ENCODE data around the gene PIWIL4. TPM values are rescaled to one million over a fixed set of nuclear protein-coding genes. Genes with fewer than 3 reads are reported as not detected.

Gene PIWIL4
- total RNA-seq: 0.65 and 0.79 TPM in 2 replicates

GRCh38 chr11:94567181-94567670 lies at the start of gene PIWIL4:
Gene PIWIL4 (plus strand): TSS chr11:94567368. CDS start chr11:94567519, 151 bp downstream.
- no peak for DNase-seq (ENCODE audit: low read depth in 2 of 2)

- DNase-seq (ENCODE audit: low read depth in 2 of 2): no peak
Measured at GRCh38 chr11:94518300-94518699, 48.9 kb upstream of the PIWIL4 start.

GRCh38 chr11:94519478-94520084 lies 47.6 kb upstream of the PIWIL4 start:
- DNase-seq (ENCODE audit: low read depth in 2 of 2): peak; percentile 39 to 48

- DNase-seq (ENCODE audit: low read depth in 2 of 2): peak; percentile 7 to 30
Measured at GRCh38 chr11:94521684-94522083, 45.5 kb upstream of the PIWIL4 start.

- DNase-seq (ENCODE audit: low read depth in 2 of 2): no peak
Measured at GRCh38 chr11:94524341-94524740, 42.8 kb upstream of the PIWIL4 start.

- peak in 1 of 2 donors; percentile 74 for DNase-seq (ENCODE audit: low read depth in 2 of 2)
Measured at GRCh38 chr11:94525546-94526324, 41.4 kb upstream of the PIWIL4 start.

GRCh38 chr11:94526645-94527438 lies 40.3 kb upstream of the PIWIL4 start:
- DNase-seq (ENCODE audit: low read depth in 2 of 2): no peak

- DNase-seq (ENCODE audit: low read depth in 2 of 2): no peak
Measured at GRCh38 chr11:94528551-94528950, 38.6 kb upstream of the PIWIL4 start.

- DNase-seq (ENCODE audit: low read depth in 2 of 2): no peak
Measured at GRCh38 chr11:94532211-94532610, 35.0 kb upstream of the PIWIL4 start.

GRCh38 chr11:94533206-94533605 lies 34.0 kb upstream of the PIWIL4 start:
- DNase-seq (ENCODE audit: low read depth in 2 of 2): no peak

GRCh38 chr11:94533696-94534630 lies 33.2 kb upstream of the PIWIL4 start:
- no peak for DNase-seq (ENCODE audit: low read depth in 2 of 2)

- DNase-seq (ENCODE audit: low read depth in 2 of 2): no peak
Measured at GRCh38 chr11:94536386-94536785, 30.8 kb upstream of the PIWIL4 start.

- DNase-seq (ENCODE audit: low read depth in 2 of 2): no peak
Measured at GRCh38 chr11:94537031-94537600, 30.1 kb upstream of the PIWIL4 start.

GRCh38 chr11:94539420-94539819 lies 27.7 kb upstream of the PIWIL4 start:
- no peak for DNase-seq (ENCODE audit: low read depth in 2 of 2)

- peak; percentile 78 to 83 for DNase-seq (ENCODE audit: low read depth in 2 of 2)
Measured at GRCh38 chr11:94543695-94544645, 23.2 kb upstream of the PIWIL4 start, which contains the start of gene FUT4. Gene FUT4 (plus strand): TSS chr11:94543921. CDS start chr11:94544134, 213 bp downstream.

GRCh38 chr11:94544646-94545263 lies 22.4 kb upstream of the PIWIL4 start:
- DNase-seq (ENCODE audit: low read depth in 2 of 2): peak in 1 of 2 donors; percentile 3

GRCh38 chr11:94545264-94546161 lies 21.7 kb upstream of the PIWIL4 start:
- DNase-seq (ENCODE audit: low read depth in 2 of 2): no peak

- no peak for DNase-seq (ENCODE audit: low read depth in 2 of 2)
Measured at GRCh38 chr11:94546162-94546470, 21.1 kb upstream of the PIWIL4 start.

Data from lung microvascular endothelial cell (primary cell).